A549 treated with DMSO at 1 μM for 4 hours (cell line): Measurements from ENCODE around the gene TMEM203. TPM values are rescaled to one million over a fixed set of nuclear protein-coding genes. Genes with fewer than 3 reads are reported as not detected.

Experiments used
- total RNA-seq: library from RNA; stranded (reverse); fragments of 200-300 nt; extraction: Qiagen RNA extraction; gene quantifications from 5 replicates; pipeline ENCODE4 v1.2.3, GENCODE V29; 2022; ENCODE audit warnings: low read depth

Gene TMEM203
- total RNA-seq, 1 experiment from 2014 or later, result 45.1 TPM

Other genes starting within 250 kb of the TMEM203 start
- gene PTGDS, start 228.1 kb downstream of the TMEM203 start, total RNA-seq, result 0.28 to 0.37 TPM (median 0.33 TPM) in 3 of 5 replicates, not detected in the others
- 0.02 to 0.10 TPM (median 0.05 TPM) in 3 of 5 replicates, not detected in the others for gene LCNL1, start 222.7 kb downstream of the TMEM203 start, total RNA-seq
- gene PAXX, start 213.2 kb downstream of the TMEM203 start, total RNA-seq, result 44.8 to 86.6 TPM (median 72.0 TPM) in 5 replicates
- 2.2 to 2.7 TPM (median 2.6 TPM) in 5 replicates for gene CLIC3, start 209.1 kb downstream of the TMEM203 start, total RNA-seq
- gene ABCA2, start 177.4 kb downstream of the TMEM203 start, total RNA-seq, result 19.3 to 29.0 TPM (median 25.8 TPM) in 5 replicates
- gene FUT7, start 173.6 kb downstream of the TMEM203 start, total RNA-seq, result 0.12 TPM in 1 of 5 replicates, not detected in the others
- 43.4 to 83.2 TPM (median 74.9 TPM) in 5 replicates for gene NPDC1, start 159.5 kb downstream of the TMEM203 start, total RNA-seq
- gene ENTPD2, start 151.6 kb downstream of the TMEM203 start, total RNA-seq, result 0.67 to 0.95 TPM (median 0.82 TPM) in 5 replicates
- 15.1 to 29.3 TPM (median 23.8 TPM) in 5 replicates for gene SAPCD2, start 135.1 kb downstream of the TMEM203 start, total RNA-seq
- 10.5 to 16.3 TPM (median 11.5 TPM) in 5 replicates for gene UAP1L1, start 128.1 kb downstream of the TMEM203 start, total RNA-seq
- gene MAN1B1, start 118.7 kb downstream of the TMEM203 start, total RNA-seq, result 44.5 to 52.7 TPM (median 47.9 TPM) in 5 replicates
- 73.1 to 121 TPM (median 107 TPM) in 5 replicates for gene DPP7, start 90.9 kb downstream of the TMEM203 start, total RNA-seq
- 0.10 to 0.62 TPM (median 0.57 TPM) in 5 replicates for gene GRIN1, start 66.5 kb downstream of the TMEM203 start, total RNA-seq
- gene LRRC26, start 35.6 kb downstream of the TMEM203 start, total RNA-seq, result 0.26 to 1.5 TPM (median 1.0 TPM) in 5 replicates
- not detected in 5 replicates for gene TMEM210, start 33.6 kb downstream of the TMEM203 start, total RNA-seq
- 24.3 to 40.2 TPM (median 35.5 TPM) in 5 replicates for gene ANAPC2, start 17.1 kb downstream of the TMEM203 start, total RNA-seq
- gene SSNA1, start 17.0 kb downstream of the TMEM203 start, total RNA-seq, result 108 to 146 TPM (median 135 TPM) in 5 replicates
- gene TPRN, start 4.9 kb downstream of the TMEM203 start, total RNA-seq, result 6.0 to 10.7 TPM (median 9.6 TPM) in 5 replicates
- 12.5 to 19.9 TPM (median 19.0 TPM) in 5 replicates for gene NDOR1, start 52 bp upstream of the TMEM203 start, total RNA-seq
- 1.2 to 2.7 TPM (median 1.8 TPM) in 5 replicates for gene RNF208, start 16.6 kb upstream of the TMEM203 start, total RNA-seq
- gene CYSRT1, start 19.5 kb upstream of the TMEM203 start, total RNA-seq, result 3.2 to 4.2 TPM (median 3.6 TPM) in 5 replicates
- gene RNF224, start 21.9 kb upstream of the TMEM203 start, total RNA-seq, result 0.08 to 0.16 TPM (median 0.14 TPM) in 5 replicates
- 0.07 to 0.14 TPM (median 0.11 TPM) in 4 of 5 replicates, not detected in the other for gene SLC34A3, start 25.3 kb upstream of the TMEM203 start, total RNA-seq
- 639 to 790 TPM (median 684 TPM) in 5 replicates for gene TUBB4B, start 35.6 kb upstream of the TMEM203 start, total RNA-seq
- not detected in 5 replicates for gene STPG3, start 45.6 kb upstream of the TMEM203 start, total RNA-seq
- gene NELFB, start 49.7 kb upstream of the TMEM203 start, total RNA-seq, result 44.5 to 62.3 TPM (median 53.7 TPM) in 5 replicates
- gene TOR4A, start 72.1 kb upstream of the TMEM203 start, total RNA-seq, result 18.6 to 28.5 TPM (median 28.1 TPM) in 5 replicates
- 3.5 to 5.6 TPM (median 5.4 TPM) in 5 replicates for gene NRARP, start 96.6 kb upstream of the TMEM203 start, total RNA-seq
- gene EXD3, start 217.5 kb upstream of the TMEM203 start, total RNA-seq, result 5.5 to 6.9 TPM (median 6.3 TPM) in 5 replicates
- 0.66 to 1.7 TPM (median 1.4 TPM) in 5 replicates for gene NOXA1, start 217.7 kb upstream of the TMEM203 start, total RNA-seq
- gene ENTPD8, start 235.7 kb upstream of the TMEM203 start, total RNA-seq, result 0.13 to 0.40 TPM (median 0.24 TPM) in 5 replicates